Activated naive CD8-positive, alpha-beta T cell treated with anti-CD3 and anti-CD28 coated beads, Interleukin-2, amount 50 U/mL, for 24 hours (primary cell): Measurements from ENCODE around the gene CACNA1I.
A peak's percentile ranks its signal among the peaks of the same experiment; 100 is the strongest.

ENCODE experiments used
- ATAC-seq: fragments of 150-1000 bp; cut with Tn5 transposase; one replicate; pipeline ENCODE4 v1.10.0; 2021
- DNase-seq: peaks from one replicate; pipeline ENCODE4 v3.0.0; 2021
- H3K27ac Mint-ChIP-seq: one replicate; pipeline ENCODE4 v1.8.0; 2021; ENCODE audit warnings: mild to moderate bottlenecking, mixed read lengths
- H3K27me3 Mint-ChIP-seq: one replicate; pipeline ENCODE4 v1.8.0; 2021; ENCODE audit warnings: mixed read lengths
- H3K36me3 Mint-ChIP-seq: one replicate; pipeline ENCODE4 v1.8.0; 2021; ENCODE audit warnings: low read depth, mixed read lengths
- H3K4me1 Mint-ChIP-seq: one replicate; pipeline ENCODE4 v1.8.0; 2021; ENCODE audit warnings: mixed read lengths
- H3K4me3 Mint-ChIP-seq: one replicate; pipeline ENCODE4 v1.8.0; 2021; ENCODE audit warnings: mild to moderate bottlenecking, moderate library complexity, mixed read lengths
- H3K9me3 Mint-ChIP-seq: one replicate; pipeline ENCODE4 v1.8.0; 2021; ENCODE audit warnings: mixed read lengths

CACNA1I gene

GRCh38 chr22:39628563-39629080, 58.1 kb downstream of the CACNA1I start:
- peaks cover 8% of the 10 kb centered on the region for H3K27me3 Mint-ChIP-seq
- ATAC-seq (no peak), DNase-seq (no peak)
- no peak overlapping the region for H3K4me3 Mint-ChIP-seq
- H3K9me3 Mint-ChIP-seq: no peaks in the 10 kb centered on the region
- H3K27ac Mint-ChIP-seq: no peak overlapping the region
- peaks cover 3% of the 10 kb centered on the region for H3K4me1 Mint-ChIP-seq
- H3K36me3 Mint-ChIP-seq: no peaks in the 10 kb centered on the region

GRCh38 chr22:39629851-39630250, 59.3 kb downstream of the CACNA1I start:
- Mint-ChIP-seq H3K4me1 (peaks cover 7% of the 10 kb centered on the region), H3K36me3 (no peaks in the 10 kb centered on the region), H3K27ac (no peak overlapping the region), H3K4me3 (no peak overlapping the region), H3K27me3 (peaks cover 8% of the 10 kb centered on the region), H3K9me3 (no peaks in the 10 kb centered on the region)
- DNase-seq: no peak
- ATAC-seq: no peak

- Mint-ChIP-seq H3K4me1 (peaks cover 13% of the 10 kb centered on the region), H3K9me3 (no peaks in the 10 kb centered on the region), H3K36me3 (no peaks in the 10 kb centered on the region), H3K4me3 (no peak overlapping the region), H3K27ac (no peak overlapping the region), H3K27me3 (peaks cover 8% of the 10 kb centered on the region)
- ATAC-seq: no peak
- no peak for DNase-seq
These were observed 60.2 kb downstream of the CACNA1I start for GRCh38 chr22:39630721-39631120.

GRCh38 chr22:39631381-39632286, 61.1 kb downstream of the CACNA1I start:
- DNase-seq (no peak), ATAC-seq (no peak)
- Mint-ChIP-seq H3K9me3 (no peaks in the 10 kb centered on the region), H3K36me3 (no peaks in the 10 kb centered on the region), H3K27me3 (peaks cover 4% of the 10 kb centered on the region), H3K4me1 (peaks cover 15% of the 10 kb centered on the region), H3K27ac (no peak overlapping the region), H3K4me3 (no peak overlapping the region)

GRCh38 chr22:39634530-39635405, 64.2 kb downstream of the CACNA1I start:
- ATAC-seq (peak; percentile 29), DNase-seq (peak; percentile 28)
- Mint-ChIP-seq H3K4me3 (no peak overlapping the region), H3K27me3 (no peaks in the 10 kb centered on the region), H3K9me3 (peaks cover 4% of the 10 kb centered on the region), H3K36me3 (no peaks in the 10 kb centered on the region), H3K4me1 (peaks cover 15% of the 10 kb centered on the region), H3K27ac (no peak overlapping the region)

- Mint-ChIP-seq H3K27ac (no peak overlapping the region), H3K4me3 (no peak overlapping the region), H3K4me1 (peaks cover 15% of the 10 kb centered on the region), H3K36me3 (no peaks in the 10 kb centered on the region), H3K27me3 (peaks cover 1% of the 10 kb centered on the region), H3K9me3 (peaks cover 6% of the 10 kb centered on the region)
- ATAC-seq (no peak), DNase-seq (no peak)
These were observed 65.2 kb downstream of the CACNA1I start for GRCh38 chr22:39635719-39636118.

GRCh38 chr22:39638958-39639357, 68.4 kb downstream of the CACNA1I start:
- Mint-ChIP-seq H3K4me1 (peaks cover 13% of the 10 kb centered on the region), H3K27me3 (peaks cover 4% of the 10 kb centered on the region), H3K9me3 (peaks cover 6% of the 10 kb centered on the region), H3K27ac (no peak overlapping the region), H3K4me3 (no peak overlapping the region), H3K36me3 (no peaks in the 10 kb centered on the region)
- ATAC-seq: no peak
- no peak for DNase-seq

GRCh38 chr22:39641660-39642310, 71.2 kb downstream of the CACNA1I start:
- Mint-ChIP-seq H3K4me1 (no peaks in the 10 kb centered on the region), H3K9me3 (peaks cover 6% of the 10 kb centered on the region), H3K36me3 (no peaks in the 10 kb centered on the region), H3K4me3 (no peak overlapping the region), H3K27me3 (peaks cover 4% of the 10 kb centered on the region), H3K27ac (no peak overlapping the region)
- DNase-seq (no peak), ATAC-seq (no peak)

- Mint-ChIP-seq H3K4me1 (no peaks in the 10 kb centered on the region), H3K27ac (no peak overlapping the region), H3K27me3 (peaks cover 4% of the 10 kb centered on the region), H3K4me3 (no peak overlapping the region), H3K9me3 (peaks cover 6% of the 10 kb centered on the region), H3K36me3 (no peaks in the 10 kb centered on the region)
- ATAC-seq (no peak), DNase-seq (no peak)
These were observed 72.9 kb downstream of the CACNA1I start for GRCh38 chr22:39643311-39644083.

- H3K4me3 Mint-ChIP-seq: no peak overlapping the region
These were observed 75.0 kb downstream of the CACNA1I start for GRCh38 chr22:39645532-39645931.

GRCh38 chr22:39646398-39647063, 76.0 kb downstream of the CACNA1I start:
- Mint-ChIP-seq H3K27ac (no peak overlapping the region), H3K36me3 (no peaks in the 10 kb centered on the region), H3K4me3 (no peak overlapping the region), H3K27me3 (peaks cover 2% of the 10 kb centered on the region), H3K4me1 (no peaks in the 10 kb centered on the region), H3K9me3 (no peaks in the 10 kb centered on the region)
- DNase-seq: no peak
- no peak for ATAC-seq

More at GRCh38 chr22:39645532-39645931, 75.0 kb downstream of the CACNA1I start:
- no peak for ATAC-seq
- H3K36me3 Mint-ChIP-seq: no peaks in the 10 kb centered on the region
- H3K27ac Mint-ChIP-seq: no peak overlapping the region
- no peaks in the 10 kb centered on the region for H3K4me1 Mint-ChIP-seq
- no peaks in the 10 kb centered on the region for H3K9me3 Mint-ChIP-seq
- H3K27me3 Mint-ChIP-seq: peaks cover 2% of the 10 kb centered on the region
- DNase-seq: no peak

GRCh38 chr22:39647836-39648629, 77.5 kb downstream of the CACNA1I start:
- Mint-ChIP-seq H3K4me1 (no peaks in the 10 kb centered on the region), H3K4me3 (no peak overlapping the region), H3K27ac (no peak overlapping the region), H3K36me3 (no peaks in the 10 kb centered on the region), H3K9me3 (no peaks in the 10 kb centered on the region), H3K27me3 (peaks cover 2% of the 10 kb centered on the region)
- DNase-seq (no peak), ATAC-seq (no peak)

GRCh38 chr22:39648630-39648950, 78.0 kb downstream of the CACNA1I start:
- no peak for ATAC-seq
- Mint-ChIP-seq H3K4me1 (no peaks in the 10 kb centered on the region), H3K27me3 (peaks cover 2% of the 10 kb centered on the region), H3K4me3 (no peak overlapping the region), H3K36me3 (no peaks in the 10 kb centered on the region), H3K9me3 (no peaks in the 10 kb centered on the region), H3K27ac (no peak overlapping the region)
- DNase-seq: no peak
